ENCODE results near the gene RIPOR2.

RIPOR2 gene

GRCh38 chr6:24945054-24945453 is 9.3 kb upstream of the RIPOR2 start:
- DNase-seq (ENCODE audit: low spot score in 2 of 2) (no peak), ATAC-seq (ENCODE audit: low read depth) (no peak)
- Mint-ChIP-seq H3K27ac (no peak overlapping the region), H3K36me3 (peaks cover 25% of the 10 kb centered on the region), H3K4me3 (no peak overlapping the region), H3K9me3 (peaks cover 12% of the 10 kb centered on the region), H3K27me3 (no peaks in the 10 kb centered on the region), H3K4me1 (peaks cover 43% of the 10 kb centered on the region)

- no peak overlapping the region for H3K27ac Mint-ChIP-seq
- peaks cover 23% of the 10 kb centered on the region for H3K36me3 Mint-ChIP-seq
- H3K4me1 Mint-ChIP-seq = peaks cover 43% of the 10 kb centered on the region
- H3K4me3 Mint-ChIP-seq = no peak overlapping the region
- H3K27me3 Mint-ChIP-seq = no peaks in the 10 kb centered on the region
- ATAC-seq (ENCODE audit: low read depth) = no peak
- peaks cover 12% of the 10 kb centered on the region for H3K9me3 Mint-ChIP-seq
- DNase-seq (ENCODE audit: low spot score in 2 of 2) = no peak
Observed at GRCh38 chr6:24943774-24944173, 8.0 kb upstream of the RIPOR2 start.

- peaks cover 19% of the 10 kb centered on the region for H3K36me3 Mint-ChIP-seq
- peak overlapping the region; percentile 41 for H3K4me3 Mint-ChIP-seq
- H3K4me1 Mint-ChIP-seq = peaks cover 47% of the 10 kb centered on the region
- H3K9me3 Mint-ChIP-seq = peaks cover 6% of the 10 kb centered on the region
- peak overlapping the region; percentile 97 for H3K27ac Mint-ChIP-seq
- no peaks in the 10 kb centered on the region for H3K27me3 Mint-ChIP-seq
- no peak for ATAC-seq (ENCODE audit: low read depth)
- DNase-seq (ENCODE audit: low spot score in 2 of 2) = no peak
Observed at GRCh38 chr6:24940311-24940917, 4.7 kb upstream of the RIPOR2 start.

GRCh38 chr6:24936641-24937317 is 1.0 kb upstream of the RIPOR2 start:
- DNase-seq (ENCODE audit: low spot score in 2 of 2) = peak; percentile 32 to 64
- Mint-ChIP-seq H3K27ac (peak overlapping the region; percentile 97), H3K36me3 (peaks cover 32% of the 10 kb centered on the region), H3K4me3 (peak overlapping the region; percentile 89), H3K4me1 (peaks cover 44% of the 10 kb centered on the region), H3K27me3 (no peaks in the 10 kb centered on the region), H3K9me3 (no peaks in the 10 kb centered on the region)
- peak; percentile 69 for ATAC-seq (ENCODE audit: low read depth)

GRCh38 chr6:24933868-24934401 is 1.8 kb downstream of the RIPOR2 start:
- Mint-ChIP-seq H3K27me3 (no peaks in the 10 kb centered on the region), H3K4me1 (peaks cover 32% of the 10 kb centered on the region), H3K27ac (peak overlapping the region; percentile 97), H3K36me3 (peaks cover 47% of the 10 kb centered on the region), H3K4me3 (peak overlapping the region; percentile 89), H3K9me3 (no peaks in the 10 kb centered on the region)
- ATAC-seq (ENCODE audit: low read depth) (peak; percentile 15), DNase-seq (ENCODE audit: low spot score in 2 of 2) (peak; percentile 57 to 58)

GRCh38 chr6:24933266-24933665 is 2.5 kb downstream of the RIPOR2 start:
- Mint-ChIP-seq H3K4me1 (peaks cover 28% of the 10 kb centered on the region), H3K9me3 (no peaks in the 10 kb centered on the region), H3K27me3 (no peaks in the 10 kb centered on the region), H3K27ac (peak overlapping the region; percentile 97), H3K36me3 (peaks cover 47% of the 10 kb centered on the region), H3K4me3 (peak overlapping the region; percentile 89)
- DNase-seq (ENCODE audit: low spot score in 2 of 2) (no peak), ATAC-seq (ENCODE audit: low read depth) (no peak)

- Mint-ChIP-seq H3K36me3 (peaks cover 46% of the 10 kb centered on the region), H3K4me1 (peaks cover 24% of the 10 kb centered on the region)
- no peak for ATAC-seq (ENCODE audit: low read depth)
Observed at GRCh38 chr6:24932832-24933231, 2.9 kb downstream of the RIPOR2 start.

GRCh38 chr6:24931718-24932691 is 3.8 kb downstream of the RIPOR2 start:
- peak overlapping the region; percentile 89 for H3K4me3 Mint-ChIP-seq

More at GRCh38 chr6:24932832-24933231, 2.9 kb downstream of the RIPOR2 start:
- Mint-ChIP-seq H3K27ac (peak overlapping the region; percentile 97), H3K4me3 (peak overlapping the region; percentile 89), H3K9me3 (no peaks in the 10 kb centered on the region), H3K27me3 (no peaks in the 10 kb centered on the region)
- DNase-seq (ENCODE audit: low spot score in 2 of 2) = no peak

GRCh38 chr6:24931296-24931695 is 4.5 kb downstream of the RIPOR2 start:
- Mint-ChIP-seq H3K4me3 (peak overlapping the region; percentile 89), H3K27me3 (no peaks in the 10 kb centered on the region), H3K9me3 (peaks cover 4% of the 10 kb centered on the region), H3K27ac (peak overlapping the region; percentile 97), H3K4me1 (peaks cover 26% of the 10 kb centered on the region), H3K36me3 (peaks cover 57% of the 10 kb centered on the region)
- DNase-seq (ENCODE audit: low spot score in 2 of 2) (no peak), ATAC-seq (ENCODE audit: low read depth) (no peak)

More at GRCh38 chr6:24931718-24932691, 3.8 kb downstream of the RIPOR2 start:
- ATAC-seq (ENCODE audit: low read depth) (peak; percentile 23), DNase-seq (ENCODE audit: low spot score in 2 of 2) (no peak)
- Mint-ChIP-seq H3K27me3 (no peaks in the 10 kb centered on the region), H3K36me3 (peaks cover 52% of the 10 kb centered on the region), H3K27ac (peak overlapping the region; percentile 97), H3K9me3 (peaks cover 4% of the 10 kb centered on the region), H3K4me1 (peaks cover 26% of the 10 kb centered on the region)

- H3K27me3 Mint-ChIP-seq = no peaks in the 10 kb centered on the region
- H3K9me3 Mint-ChIP-seq = peaks cover 4% of the 10 kb centered on the region
- DNase-seq (ENCODE audit: low spot score in 2 of 2) (no peak), ATAC-seq (ENCODE audit: low read depth) (no peak)
- H3K36me3 Mint-ChIP-seq = peaks cover 56% of the 10 kb centered on the region
- H3K27ac Mint-ChIP-seq = peak overlapping the region; percentile 91
- H3K4me1 Mint-ChIP-seq = peaks cover 28% of the 10 kb centered on the region
- H3K4me3 Mint-ChIP-seq = peak overlapping the region; percentile 89
Observed at GRCh38 chr6:24930431-24930871, 5.3 kb downstream of the RIPOR2 start.

GRCh38 chr6:24929242-24929641 is 6.5 kb downstream of the RIPOR2 start:
- DNase-seq (ENCODE audit: low spot score in 2 of 2) (peak in 1 of 2 donors; percentile 26), ATAC-seq (ENCODE audit: low read depth) (peak; percentile 70)
- Mint-ChIP-seq H3K36me3 (peaks cover 56% of the 10 kb centered on the region), H3K4me1 (peaks cover 36% of the 10 kb centered on the region), H3K9me3 (peaks cover 4% of the 10 kb centered on the region), H3K27me3 (no peaks in the 10 kb centered on the region), H3K4me3 (peak overlapping the region; percentile 89), H3K27ac (peak overlapping the region; percentile 91)

- peak overlapping the region; percentile 91 for H3K4me3 Mint-ChIP-seq
- H3K27me3 Mint-ChIP-seq = no peaks in the 10 kb centered on the region
- peaks cover 49% of the 10 kb centered on the region for H3K36me3 Mint-ChIP-seq
- peaks cover 4% of the 10 kb centered on the region for H3K9me3 Mint-ChIP-seq
- peak overlapping the region; percentile 95 for H3K27ac Mint-ChIP-seq
- DNase-seq (ENCODE audit: low spot score in 2 of 2) = no peak
- no peak for ATAC-seq (ENCODE audit: low read depth)
- H3K4me1 Mint-ChIP-seq = peaks cover 40% of the 10 kb centered on the region
Observed at GRCh38 chr6:24927985-24928745, 7.6 kb downstream of the RIPOR2 start.

Data from memory B cell (primary cell).